ENCODE data around the gene KRT86.

KRT86 gene

GRCh38 chr12:52241205-52241842 is 33.1 kb upstream of the KRT86 start:
- H3K27ac ChIP-seq: no peak overlapping the region
- TF ChIP-seq CTCF (conservative IDR thresholded peaks at IDR 0.05): no peak
- no peak for TF ChIP-seq ZFX (IDR thresholded peaks at IDR 0.05)

- peak overlapping the region; percentile 58 for H3K27ac ChIP-seq
- TF ChIP-seq CTCF (conservative IDR thresholded peaks at IDR 0.05) (no peak), ZFX (IDR thresholded peaks at IDR 0.05) (no peak)
Measured at GRCh38 chr12:52242442-52243258, 31.8 kb upstream of the KRT86 start.

GRCh38 chr12:52243259-52243855 is 31.1 kb upstream of the KRT86 start:
- TF ChIP-seq CTCF (conservative IDR thresholded peaks at IDR 0.05): no peak
- TF ChIP-seq ZFX (IDR thresholded peaks at IDR 0.05): no peak
- peak overlapping the region; percentile 58 for H3K27ac ChIP-seq

GRCh38 chr12:52243856-52244614 is 30.4 kb upstream of the KRT86 start:
- H3K27ac ChIP-seq: peak overlapping the region; percentile 58

GRCh38 chr12:52244615-52244994 is 29.8 kb upstream of the KRT86 start:
- peak overlapping the region; percentile 58 for H3K27ac ChIP-seq
- no peak for TF ChIP-seq ZFX (IDR thresholded peaks at IDR 0.05)
- no peak for TF ChIP-seq CTCF (conservative IDR thresholded peaks at IDR 0.05)

More at GRCh38 chr12:52243856-52244614, 30.4 kb upstream of the KRT86 start:
- TF ChIP-seq CTCF (conservative IDR thresholded peaks at IDR 0.05) (no peak), ZFX (IDR thresholded peaks at IDR 0.05) (no peak)

GRCh38 chr12:52245259-52245961 is 29.0 kb upstream of the KRT86 start:
- TF ChIP-seq CTCF (conservative IDR thresholded peaks at IDR 0.05) (no peak), ZFX (IDR thresholded peaks at IDR 0.05) (no peak)
- no peak overlapping the region for H3K27ac ChIP-seq

Measured in C4-2B (cell line).